Natural killer cell (primary cell): ENCODE data around the gene GNPNAT1. TPM values are rescaled to one million over a fixed set of nuclear protein-coding genes. Genes with fewer than 3 reads are reported as not detected.
A peak's percentile ranks its signal among the peaks of the same experiment; 100 is the strongest.

Source experiments
- ATAC-seq, 3 donors: fragments of 150-1000 bp in 2 of 3; fragments of 200-7000 bp in 1 of 3; cut with Tn5 transposase; 1 replicate in 1 of 3; 2 replicates in 2 of 3; pipeline ENCODE4 v1.10.0; 2021; ENCODE audit warnings: mild to moderate bottlenecking in 2 of 3, moderate library complexity in 2 of 3
- DNase-seq, 2 donors: peaks; one replicate each; pipeline versions ENCODE4 v3.0.0 to v3.0.0-alpha.2; 2013 to 2021; ENCODE audit warnings: mixed read lengths in 1 of 2
- H3K27ac ChIP-seq: one replicate; pipeline ENCODE4 v1.5.1; 2013; ENCODE audit warnings: mild to moderate bottlenecking, low read length
- H3K27me3 ChIP-seq: one replicate; pipeline ENCODE4 v1.6.1; 2013; ENCODE audit warnings: low read length; ENCODE audit not compliant: control insufficient read depth, insufficient read depth
- H3K36me3 ChIP-seq: one replicate; pipeline ENCODE4 v1.6.1; 2013; ENCODE audit warnings: low read length; ENCODE audit not compliant: control insufficient read depth, insufficient read depth
- H3K4me1 ChIP-seq: one replicate; pipeline ENCODE4 v1.6.1; 2013; ENCODE audit warnings: low read length; ENCODE audit not compliant: control insufficient read depth, insufficient read depth
- H3K4me3 ChIP-seq: one replicate; pipeline ENCODE4 v1.5.1; 2013; ENCODE audit warnings: low read length
- H3K9me3 ChIP-seq: one replicate; pipeline ENCODE4 v1.6.1; 2013; ENCODE audit warnings: low read length; ENCODE audit not compliant: control insufficient read depth, insufficient read depth
- H3K27ac Mint-ChIP-seq, 2 donors: one replicate each; pipeline ENCODE4 v1.8.0; 2022; ENCODE audit warnings: mild to moderate bottlenecking in 2 of 2, mixed read lengths in 2 of 2, moderate library complexity in 1 of 2
- H3K27me3 Mint-ChIP-seq, 2 donors: one replicate each; pipeline ENCODE4 v1.8.0; 2022; ENCODE audit warnings: low read depth in 2 of 2, mixed read lengths in 2 of 2
- H3K36me3 Mint-ChIP-seq: one replicate; pipeline ENCODE4 v1.8.0; 2022; ENCODE audit warnings: mixed read lengths
- H3K4me1 Mint-ChIP-seq, 2 donors: one replicate each; pipeline ENCODE4 v1.8.0; 2022; ENCODE audit warnings: mixed read lengths in 2 of 2
- H3K4me3 Mint-ChIP-seq: one replicate; pipeline ENCODE4 v1.8.0; 2022; ENCODE audit warnings: mild to moderate bottlenecking, moderate library complexity, mixed read lengths
- H3K9me3 Mint-ChIP-seq, 2 donors: one replicate each; pipeline ENCODE4 v1.8.0; 2022; ENCODE audit warnings: mixed read lengths in 2 of 2
- WGBS: methylation state at CpG from one replicate; pipeline ENCODE4 v1.1.7; 2013; ENCODE audit warnings: missing lambda C conversion rate; ENCODE audit not compliant: insufficient coverage; 5-methylcytosine and 5-hydroxymethylcytosine counted together
- intact Hi-C: fragments of 100-400 bp; cut with micrococcal nuclease; formaldehyde crosslinking; loops from one replicate; pipeline ENCODE4 v1.14.2; 2022
- total RNA-seq, 4 donors: library from RNA; stranded (reverse); fragments of 120-200 nt in 1 of 4; gene quantifications; one replicate each; pipeline versions ENCODE4 v1.2.3 to v1.2.4, GENCODE V29; 2013 to 2022
- TF ChIP-seq, protein P1 (sequence below): fragments of 200-600 bp; IDR thresholded peaks from one replicate; pipeline ENCODE4 v1.8.0; 2022; ENCODE audit warnings: antibody characterized with exemption

The GNPNAT1 gene
- total RNA-seq, 3 donors from 2014 or later (not counting 1 experiment from before 2014, with no cell fraction given) = 5.6 to 7.5 (median 7.0) TPM

DNA sequence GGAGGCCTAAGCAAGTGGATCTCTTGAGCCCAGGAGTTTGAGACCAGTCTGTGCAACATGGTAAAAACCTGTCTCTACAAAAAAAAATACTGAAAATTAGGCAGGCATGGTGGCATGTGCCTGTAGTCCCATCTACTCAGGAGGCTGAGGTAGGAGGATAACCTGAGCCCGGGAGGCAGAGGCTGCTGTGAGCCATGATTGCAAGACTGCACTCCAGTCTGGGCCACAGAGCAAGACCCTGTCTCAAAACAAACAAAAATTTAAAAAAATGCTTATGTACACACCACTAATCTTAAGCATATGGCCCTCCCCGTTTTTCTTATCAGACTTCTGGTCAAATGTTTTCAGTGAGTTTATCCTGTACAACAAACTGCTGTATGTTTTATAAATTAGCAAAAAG lies 1.7 kb upstream of the GNPNAT1 start:
- Mint-ChIP-seq H3K27ac (no peak overlapping the region), H3K36me3 (no peaks in the 10 kb centered on the region), H3K27me3 (no peaks in the 10 kb centered on the region), H3K4me3 (peak overlapping the region; percentile 55), H3K9me3 (no peaks in the 10 kb centered on the region), H3K4me1 (peaks cover 32 to 37% of the 10 kb centered on the region in 2 donors)
- no peaks in the 10 kb centered on the region for H3K36me3 ChIP-seq
- peaks cover 8% of the 10 kb centered on the region for H3K9me3 ChIP-seq
- DNase-seq (no peak), ATAC-seq (no peak)
- TF ChIP-seq, protein P1, sequence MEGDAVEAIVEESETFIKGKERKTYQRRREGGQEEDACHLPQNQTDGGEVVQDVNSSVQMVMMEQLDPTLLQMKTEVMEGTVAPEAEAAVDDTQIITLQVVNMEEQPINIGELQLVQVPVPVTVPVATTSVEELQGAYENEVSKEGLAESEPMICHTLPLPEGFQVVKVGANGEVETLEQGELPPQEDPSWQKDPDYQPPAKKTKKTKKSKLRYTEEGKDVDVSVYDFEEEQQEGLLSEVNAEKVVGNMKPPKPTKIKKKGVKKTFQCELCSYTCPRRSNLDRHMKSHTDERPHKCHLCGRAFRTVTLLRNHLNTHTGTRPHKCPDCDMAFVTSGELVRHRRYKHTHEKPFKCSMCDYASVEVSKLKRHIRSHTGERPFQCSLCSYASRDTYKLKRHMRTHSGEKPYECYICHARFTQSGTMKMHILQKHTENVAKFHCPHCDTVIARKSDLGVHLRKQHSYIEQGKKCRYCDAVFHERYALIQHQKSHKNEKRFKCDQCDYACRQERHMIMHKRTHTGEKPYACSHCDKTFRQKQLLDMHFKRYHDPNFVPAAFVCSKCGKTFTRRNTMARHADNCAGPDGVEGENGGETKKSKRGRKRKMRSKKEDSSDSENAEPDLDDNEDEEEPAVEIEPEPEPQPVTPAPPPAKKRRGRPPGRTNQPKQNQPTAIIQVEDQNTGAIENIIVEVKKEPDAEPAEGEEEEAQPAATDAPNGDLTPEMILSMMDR = no peak
- WGBS = 90% methylated on average over 1 of the region's 2 CpGs
- H3K27ac ChIP-seq = no peak overlapping the region
- H3K27me3 ChIP-seq = no peaks in the 10 kb centered on the region
- intact Hi-C loops = loop anchor here (5.0 to 10.0 kb wide), 3 partner anchors 58 to 359 kb away; partner anchors contain the start of genes DDHD1, PSMC6 and STYX
- peaks cover 23% of the 10 kb centered on the region for H3K4me1 ChIP-seq
- no peak overlapping the region for H3K4me3 ChIP-seq

DNA sequence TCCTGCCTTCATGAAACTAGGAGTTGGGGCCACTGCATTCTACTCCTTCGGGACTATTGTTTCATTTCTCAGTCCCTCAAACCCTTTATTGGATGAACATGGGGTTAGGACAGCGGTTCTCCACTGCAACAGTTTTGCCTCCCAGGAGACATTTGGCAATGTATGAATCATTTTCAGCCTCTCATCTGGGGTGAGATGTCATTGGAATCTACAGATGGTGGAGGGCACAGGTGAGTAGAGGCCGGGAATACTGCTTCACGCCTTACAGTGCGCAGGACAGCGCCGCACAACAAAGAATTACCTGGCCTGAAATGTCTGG lies 649 bp upstream of the GNPNAT1 start:
- Mint-ChIP-seq H3K4me3 (peak overlapping the region; percentile 93), H3K27ac (peak overlapping the region; percentile 88), H3K4me1 (peaks cover 28 to 32% of the 10 kb centered on the region in 2 donors), H3K27me3 (no peaks in the 10 kb centered on the region), H3K9me3 (no peaks in the 10 kb centered on the region), H3K36me3 (no peaks in the 10 kb centered on the region)
- H3K9me3 ChIP-seq = no peaks in the 10 kb centered on the region
- H3K27me3 ChIP-seq = no peaks in the 10 kb centered on the region
- intact Hi-C loops = loop anchor here (5.0 to 10.0 kb wide), 3 partner anchors 57 to 360 kb away; partner anchors contain the start of genes DDHD1, PSMC6 and STYX
- ATAC-seq = no peak
- no peaks in the 10 kb centered on the region for H3K36me3 ChIP-seq
- TF ChIP-seq, protein P1 = no peak
- DNase-seq = no peak
- H3K4me3 ChIP-seq = peak overlapping the region; percentile 34
- H3K4me1 ChIP-seq = peaks cover 19% of the 10 kb centered on the region
- peak overlapping the region; percentile 32 for H3K27ac ChIP-seq
- WGBS = 95% methylated on average over 7 of the region's 7 CpGs

DNA sequence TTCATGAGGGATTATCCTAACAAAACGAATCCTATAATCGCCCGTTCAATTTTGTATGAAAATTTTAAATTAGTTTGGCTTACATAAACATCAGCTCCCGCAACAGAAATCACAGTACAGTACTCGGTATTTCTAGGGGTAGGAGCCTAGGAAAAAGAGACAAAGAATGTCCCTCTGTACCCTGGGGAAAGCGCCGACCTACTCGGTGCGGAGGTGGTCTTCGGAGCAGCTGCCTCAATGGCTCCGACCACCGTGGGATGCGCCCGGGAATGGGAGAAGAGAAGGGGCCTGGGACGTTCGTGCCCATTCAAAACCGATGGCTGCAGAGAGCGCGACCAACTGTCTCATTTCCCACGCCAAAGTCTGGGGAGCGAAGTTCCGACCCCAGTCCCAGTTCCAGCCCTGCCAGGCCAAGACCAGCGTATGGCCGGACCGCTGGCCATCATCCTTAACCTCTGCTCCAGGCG lies 618 bp downstream of the GNPNAT1 start:
- TF ChIP-seq, protein P1 = no peak
- H3K27ac ChIP-seq = peak overlapping the region; percentile 65
- Mint-ChIP-seq H3K36me3 (no peaks in the 10 kb centered on the region), H3K9me3 (no peaks in the 10 kb centered on the region), H3K4me1 (peaks cover 28 to 34% of the 10 kb centered on the region in 2 donors), H3K4me3 (peak overlapping the region; percentile 94), H3K27me3 (no peaks in the 10 kb centered on the region), H3K27ac (peak overlapping the region; percentile 88)
- DNase-seq (no peak), ATAC-seq (no peak)
- H3K4me3 ChIP-seq = peak overlapping the region; percentile 73
- H3K9me3 ChIP-seq = no peaks in the 10 kb centered on the region
- intact Hi-C loops = loop anchor here (2.0 to 10.0 kb wide), 4 partner anchors 56 to 362 kb away; partner anchors contain the start of genes DDHD1, GPR137C, PSMC6 and STYX
- no peaks in the 10 kb centered on the region for H3K36me3 ChIP-seq
- 5% methylated on average over 24 of the region's 26 CpGs for WGBS
- peaks cover 19% of the 10 kb centered on the region for H3K4me1 ChIP-seq
- no peaks in the 10 kb centered on the region for H3K27me3 ChIP-seq
